ENCODE results near the gene TRAPPC8. TPM values are rescaled to one million over a fixed set of nuclear protein-coding genes. Genes with fewer than 3 reads are reported as not detected.
A peak's percentile ranks its signal among the peaks of the same experiment; 100 is the strongest.
"Not testable (repeated sequence)": the region's sequence is repeated elsewhere in the genome, so short reads cannot be mapped to it uniquely, and the experiment has no call there.

TRAPPC8 gene
- total RNA-seq, 2 experiments from 2014 or later, result 24.3 to 25.0 TPM

- no peak overlapping the region for H3K4me3 Mint-ChIP-seq
- no peaks in the 10 kb centered on the region for H3K27me3 Mint-ChIP-seq
- H3K4me1 Mint-ChIP-seq, result no peaks in the 10 kb centered on the region
- H3K36me3 Mint-ChIP-seq, result peaks cover 24% of the 10 kb centered on the region
- no peak overlapping the region for H3K27ac Mint-ChIP-seq
- no peak for DNase-seq
- no peaks in the 10 kb centered on the region for H3K9me3 Mint-ChIP-seq
These were observed 105.0 kb downstream of the TRAPPC8 start for GRCh38 chr18:31837879-31838278.

- no peaks in the 10 kb centered on the region for H3K27me3 Mint-ChIP-seq
- H3K27ac Mint-ChIP-seq, result no peak overlapping the region
- peaks cover 29% of the 10 kb centered on the region for H3K36me3 Mint-ChIP-seq
- no peak for DNase-seq
- no peaks in the 10 kb centered on the region for H3K4me1 Mint-ChIP-seq
- H3K4me3 Mint-ChIP-seq, result no peak overlapping the region
- H3K9me3 Mint-ChIP-seq, result no peaks in the 10 kb centered on the region
These were observed 107.3 kb downstream of the TRAPPC8 start for GRCh38 chr18:31835528-31836133.

GRCh38 chr18:31831903-31832302, 111.0 kb downstream of the TRAPPC8 start:
- H3K9me3 Mint-ChIP-seq, result peaks cover 9% of the 10 kb centered on the region
- no peak overlapping the region for H3K27ac Mint-ChIP-seq
- H3K27me3 Mint-ChIP-seq, result no peaks in the 10 kb centered on the region
- no peak overlapping the region for H3K4me3 Mint-ChIP-seq
- peaks cover 55% of the 10 kb centered on the region for H3K36me3 Mint-ChIP-seq
- DNase-seq, result no peak
- no peaks in the 10 kb centered on the region for H3K4me1 Mint-ChIP-seq

- H3K9me3 Mint-ChIP-seq, result peaks cover 9% of the 10 kb centered on the region
- H3K27me3 Mint-ChIP-seq, result no peaks in the 10 kb centered on the region
- no peak overlapping the region for H3K4me3 Mint-ChIP-seq
- no peak for DNase-seq
- no peak overlapping the region for H3K27ac Mint-ChIP-seq
- peaks cover 51% of the 10 kb centered on the region for H3K36me3 Mint-ChIP-seq
- peaks cover 4% of the 10 kb centered on the region for H3K4me1 Mint-ChIP-seq
These were observed 112.2 kb downstream of the TRAPPC8 start for GRCh38 chr18:31830686-31831085.

GRCh38 chr18:31828613-31829012, 114.3 kb downstream of the TRAPPC8 start:
- H3K4me3 Mint-ChIP-seq, result no peak overlapping the region
- H3K4me1 Mint-ChIP-seq, result peaks cover 4% of the 10 kb centered on the region
- no peak overlapping the region for H3K27ac Mint-ChIP-seq
- no peaks in the 10 kb centered on the region for H3K27me3 Mint-ChIP-seq
- H3K9me3 Mint-ChIP-seq, result peaks cover 9% of the 10 kb centered on the region
- H3K36me3 Mint-ChIP-seq, result peaks cover 41% of the 10 kb centered on the region
- no peak for DNase-seq

GRCh38 chr18:31826673-31827325, 116.1 kb downstream of the TRAPPC8 start:
- peaks cover 38% of the 10 kb centered on the region for H3K36me3 Mint-ChIP-seq
- not testable (repeated sequence) for H3K4me1 Mint-ChIP-seq, H3K9me3 Mint-ChIP-seq, H3K27me3 Mint-ChIP-seq, DNase-seq, H3K4me3 Mint-ChIP-seq, H3K27ac Mint-ChIP-seq

- peaks cover 4% of the 10 kb centered on the region for H3K4me1 Mint-ChIP-seq
- no peak overlapping the region for H3K4me3 Mint-ChIP-seq
- H3K27me3 Mint-ChIP-seq, result no peaks in the 10 kb centered on the region
- DNase-seq, result peak; percentile 1
- H3K27ac Mint-ChIP-seq, result no peak overlapping the region
- peaks cover 9% of the 10 kb centered on the region for H3K9me3 Mint-ChIP-seq
- H3K36me3 Mint-ChIP-seq, result peaks cover 34% of the 10 kb centered on the region
These were observed 117.2 kb downstream of the TRAPPC8 start for GRCh38 chr18:31825772-31826171.

- no peaks in the 10 kb centered on the region for H3K27me3 Mint-ChIP-seq
- no peaks in the 10 kb centered on the region for H3K9me3 Mint-ChIP-seq
- no peak for DNase-seq
- peaks cover 2% of the 10 kb centered on the region for H3K36me3 Mint-ChIP-seq
- peaks cover 4% of the 10 kb centered on the region for H3K4me1 Mint-ChIP-seq
- H3K27ac Mint-ChIP-seq, result no peak overlapping the region
- H3K4me3 Mint-ChIP-seq, result no peak overlapping the region
These were observed 121.3 kb downstream of the TRAPPC8 start for GRCh38 chr18:31821545-31822171.

GRCh38 chr18:31819925-31820229, 123.1 kb downstream of the TRAPPC8 start:
- Mint-ChIP-seq H3K36me3 (no peaks in the 10 kb centered on the region), H3K9me3 (no peaks in the 10 kb centered on the region), H3K27ac (no peak overlapping the region), H3K4me3 (no peak overlapping the region), H3K4me1 (no peaks in the 10 kb centered on the region), H3K27me3 (no peaks in the 10 kb centered on the region)
- no peak for DNase-seq

- DNase-seq, result no peak
- Mint-ChIP-seq H3K27me3 (no peaks in the 10 kb centered on the region), H3K4me3 (no peak overlapping the region), H3K36me3 (no peaks in the 10 kb centered on the region), H3K4me1 (no peaks in the 10 kb centered on the region), H3K27ac (no peak overlapping the region), H3K9me3 (no peaks in the 10 kb centered on the region)
These were observed 123.6 kb downstream of the TRAPPC8 start for GRCh38 chr18:31819106-31819924.

- DNase-seq, result no peak
- Mint-ChIP-seq H3K4me1 (no peaks in the 10 kb centered on the region), H3K4me3 (no peak overlapping the region), H3K36me3 (no peaks in the 10 kb centered on the region), H3K9me3 (no peaks in the 10 kb centered on the region), H3K27me3 (no peaks in the 10 kb centered on the region), H3K27ac (no peak overlapping the region)
These were observed 128.8 kb downstream of the TRAPPC8 start for GRCh38 chr18:31814132-31814531.

- not testable (repeated sequence) for H3K4me1 Mint-ChIP-seq, H3K9me3 Mint-ChIP-seq, H3K27me3 Mint-ChIP-seq
These were observed 132.4 kb downstream of the TRAPPC8 start for GRCh38 chr18:31810336-31811130.

GRCh38 chr18:31809049-31809448, 133.9 kb downstream of the TRAPPC8 start:
- not testable (repeated sequence) for H3K4me1 Mint-ChIP-seq, H3K4me3 Mint-ChIP-seq, H3K36me3 Mint-ChIP-seq, H3K9me3 Mint-ChIP-seq, H3K27me3 Mint-ChIP-seq, DNase-seq, H3K27ac Mint-ChIP-seq

More at GRCh38 chr18:31810336-31811130, 132.4 kb downstream of the TRAPPC8 start:
- H3K4me3 Mint-ChIP-seq, H3K36me3 Mint-ChIP-seq, H3K27ac Mint-ChIP-seq, DNase-seq: not testable (repeated sequence)

GRCh38 chr18:31801078-31801477, 141.8 kb downstream of the TRAPPC8 start:
- no peak overlapping the region for H3K27ac Mint-ChIP-seq

GRCh38 chr18:31799257-31799656, 143.7 kb downstream of the TRAPPC8 start:
- not testable (repeated sequence) for H3K4me1 Mint-ChIP-seq, H3K36me3 Mint-ChIP-seq, DNase-seq, H3K27me3 Mint-ChIP-seq, H3K9me3 Mint-ChIP-seq, H3K27ac Mint-ChIP-seq, H3K4me3 Mint-ChIP-seq

More at GRCh38 chr18:31801078-31801477, 141.8 kb downstream of the TRAPPC8 start:
- Mint-ChIP-seq H3K9me3 (no peaks in the 10 kb centered on the region), H3K27me3 (no peaks in the 10 kb centered on the region), H3K36me3 (no peaks in the 10 kb centered on the region), H3K4me3 (no peak overlapping the region), H3K4me1 (no peaks in the 10 kb centered on the region)
- DNase-seq, result no peak
